CD14-positive monocyte (primary cell): ENCODE results near the gene NUP62. TPM values are rescaled to one million over a fixed set of nuclear protein-coding genes. Genes with fewer than 3 reads are reported as not detected.
A peak's percentile ranks its signal among the peaks of the same experiment; 100 is the strongest.

Source experiments
- DNase-seq, 3 donors: peaks; one replicate each; pipeline ENCODE4 v3.0.0-alpha.2; 2011 to 2022
- H2AFZ ChIP-seq: 2 replicates; pipeline ENCODE4 v1.6.0; 2012; ENCODE audit warnings: mild to moderate bottlenecking, low read depth, low read length, inconsistent platforms; ENCODE audit not compliant: insufficient read depth, poor library complexity, severe bottlenecking
- H3K27ac ChIP-seq, 2 donors: 1 replicate in 1 of 2; 2 replicates in 1 of 2; pipeline ENCODE4 v1.5.1; 2012 to 2013; ENCODE audit warnings: low read length in 2 of 2, control low read depth in 1 of 2, inconsistent platforms in 1 of 2, low read depth in 1 of 2, mild to moderate bottlenecking in 1 of 2
- H3K27me3 ChIP-seq, 2 donors: one replicate each; pipeline versions ENCODE4 v1.6.0 to v1.6.1; 2011 to 2013; ENCODE audit warnings: low read length in 2 of 2; ENCODE audit not compliant: control insufficient read depth in 2 of 2, insufficient read depth in 2 of 2
- H3K36me3 ChIP-seq, 2 donors: replicated peaks in 1 of 2; 1 replicate in 1 of 2; 2 replicates in 1 of 2; pipeline versions ENCODE4 v1.5.1 to v1.6.1; 2012 to 2013; ENCODE audit warnings: low read length in 2 of 2, control low read depth in 1 of 2, inconsistent platforms in 1 of 2, mild to moderate bottlenecking in 1 of 2; ENCODE audit not compliant: insufficient read depth in 2 of 2, control insufficient read depth in 1 of 2
- H3K4me1 ChIP-seq, 2 donors: 1 replicate in 1 of 2; 2 replicates in 1 of 2; pipeline versions ENCODE4 v1.5.1 to v1.6.1; 2012 to 2013; ENCODE audit warnings: low read length in 2 of 2, control low read depth in 1 of 2, inconsistent platforms in 1 of 2, mild to moderate bottlenecking in 1 of 2, moderate library complexity in 1 of 2; ENCODE audit not compliant: insufficient read depth in 2 of 2, control insufficient read depth in 1 of 2
- H3K4me2 ChIP-seq: replicated peaks from 2 replicates; pipeline ENCODE3; 2012; ENCODE audit warnings: low read length, moderate library complexity, mild to moderate bottlenecking; ENCODE audit not compliant: poor library complexity, severe bottlenecking; ENCODE audit errors: extremely low read depth
- H3K4me3 ChIP-seq, 3 experiments: fragments of 200-600 bp in 1 of 3; sonication (generic) in 1 of 3; replicated peaks in 1 of 3; 1 replicate in 2 of 3; 2 replicates in 1 of 3; pipeline ENCODE4 v1.5.1; 2011 to 2013; ENCODE audit warnings: low read length in 3 of 3, mild to moderate bottlenecking in 3 of 3, control low read depth in 2 of 3, low read depth in 2 of 3, inconsistent platforms in 1 of 3, moderate library complexity in 1 of 3
- H3K79me2 ChIP-seq: 2 replicates; pipeline ENCODE4 v1.6.0; 2012; ENCODE audit warnings: mild to moderate bottlenecking, control low read depth, inconsistent platforms, low read length, moderate library complexity; ENCODE audit not compliant: insufficient read depth
- H3K9ac ChIP-seq: 2 replicates; pipeline ENCODE4 v1.6.0; 2017; ENCODE audit warnings: low read length, mild to moderate bottlenecking; ENCODE audit not compliant: insufficient read depth, poor library complexity, severe bottlenecking
- H3K9me3 ChIP-seq, 2 donors: replicated peaks in 1 of 2; 1 replicate in 1 of 2; 2 replicates in 1 of 2; pipeline versions ENCODE4 v1.5.1 to v1.6.1; 2012 to 2013; ENCODE audit warnings: low read length in 2 of 2, control low read depth in 1 of 2; ENCODE audit not compliant: control insufficient read depth in 1 of 2, insufficient read depth in 1 of 2
- H4K20me1 ChIP-seq: 2 replicates; pipeline ENCODE4 v1.6.0; 2012; ENCODE audit warnings: mild to moderate bottlenecking, low read length, control low read depth, moderate library complexity; ENCODE audit not compliant: insufficient read depth
- H3K27ac Mint-ChIP-seq, 7 donors: one replicate each; pipeline ENCODE4 v1.8.0; 2020; ENCODE audit warnings: mild to moderate bottlenecking in 7 of 7, mixed read lengths in 7 of 7, moderate library complexity in 6 of 7, inconsistent platforms in 2 of 7
- H3K27me3 Mint-ChIP-seq, 3 donors: one replicate each; pipeline ENCODE4 v1.8.0; 2021 to 2022; ENCODE audit warnings: low read depth in 3 of 3, mild to moderate bottlenecking in 3 of 3, mixed read lengths in 3 of 3, moderate library complexity in 3 of 3, inconsistent platforms in 1 of 3
- H3K36me3 Mint-ChIP-seq, 2 donors: one replicate each; pipeline ENCODE4 v1.8.0; 2020; ENCODE audit warnings: mixed read lengths in 2 of 2, inconsistent platforms in 1 of 2, mild to moderate bottlenecking in 1 of 2
- H3K4me1 Mint-ChIP-seq: one replicate; pipeline ENCODE4 v1.8.0; 2020; ENCODE audit warnings: mild to moderate bottlenecking, mixed read lengths
- H3K4me3 Mint-ChIP-seq, 2 donors: one replicate each; pipeline ENCODE4 v1.8.0; 2020; ENCODE audit warnings: mild to moderate bottlenecking in 2 of 2, mixed read lengths in 2 of 2, moderate library complexity in 1 of 2
- H3K9me3 Mint-ChIP-seq, 7 donors: one replicate each; pipeline ENCODE4 v1.8.0; 2020 to 2022; ENCODE audit warnings: mixed read lengths in 7 of 7, mild to moderate bottlenecking in 6 of 7, moderate library complexity in 6 of 7, inconsistent platforms in 2 of 7
- CTCF ChIP-seq: fragments of 200-600 bp; IDR thresholded peaks from one replicate; pipeline ENCODE4 v1.8.0; 2022; ENCODE audit warnings: antibody characterized with exemption, mild to moderate bottlenecking
- WGBS: methylation state at CpG from one replicate; pipeline ENCODE4 v1.1.5; 2013; ENCODE audit warnings: missing lambda C conversion rate; ENCODE audit not compliant: insufficient coverage; 5-methylcytosine and 5-hydroxymethylcytosine counted together
- intact Hi-C, 2 donors: fragments of 100-400 bp; cut with micrococcal nuclease; formaldehyde crosslinking; loops; one replicate each; pipeline versions ENCODE4 v1.15.0 to v1.15.1; 2023
- polyA plus RNA-seq, 3 donors: library from polyadenylated mRNA; depleted of rRNA in 1 of 3; unstranded in 2 of 3; stranded (reverse) in 1 of 3; fragments of 300-500 nt in 2 of 3; fragments of >200 nt in 1 of 3; fragmentation: Illumina TruSeq in 2 of 3; gene quantifications; 1 replicate in 2 of 3; 2 replicates in 1 of 3; pipeline ENCODE4 v1.2.3, GENCODE V29; 2012 to 2021

Gene NUP62
- polyA plus RNA-seq, 3 donors, result 32.3 to 62.2 (median 48.6) TPM

GRCh38 chr19:49924004-49924880 lies 5.1 kb downstream of the NUP62 start:
- Histone ChIP-seq H3K36me3 (peaks cover 55 to 75% of the 10 kb centered on the region in 2 donors), H3K9me3 (no peaks in the 10 kb centered on the region), H3K4me3 (no peak overlapping the region), H3K79me2 (peaks cover 88% of the 10 kb centered on the region), H3K4me1 (peaks cover 39 to 68% of the 10 kb centered on the region in 2 donors), H2AFZ (no peak overlapping the region), H3K27ac (peak overlapping the region; percentile 43 to 75), H3K4me2 (no peak overlapping the region), H4K20me1 (peaks cover 89% of the 10 kb centered on the region), H3K9ac (no peak overlapping the region), H3K27me3 (no peaks in the 10 kb centered on the region)
- no peak for DNase-seq
- Mint-ChIP-seq H3K27me3 (peaks cover 0 to under 1% (median 0%) of the 10 kb centered on the region in 3 donors), H3K27ac (peak overlapping the region in 6 of 7 donors; percentile 61 to 91 (median 83)), H3K36me3 (peaks cover 61 to 83% of the 10 kb centered on the region in 2 donors), H3K4me1 (peaks cover 63% of the 10 kb centered on the region), H3K9me3 (peaks cover 0 to 1% (median 0%) of the 10 kb centered on the region in 7 donors), H3K4me3 (no peak overlapping the region)
- WGBS, result 83% methylated on average over 18 of the region's 25 CpGs
- intact Hi-C loops, result no loop called here
- TF ChIP-seq CTCF, result no peak

DNA sequence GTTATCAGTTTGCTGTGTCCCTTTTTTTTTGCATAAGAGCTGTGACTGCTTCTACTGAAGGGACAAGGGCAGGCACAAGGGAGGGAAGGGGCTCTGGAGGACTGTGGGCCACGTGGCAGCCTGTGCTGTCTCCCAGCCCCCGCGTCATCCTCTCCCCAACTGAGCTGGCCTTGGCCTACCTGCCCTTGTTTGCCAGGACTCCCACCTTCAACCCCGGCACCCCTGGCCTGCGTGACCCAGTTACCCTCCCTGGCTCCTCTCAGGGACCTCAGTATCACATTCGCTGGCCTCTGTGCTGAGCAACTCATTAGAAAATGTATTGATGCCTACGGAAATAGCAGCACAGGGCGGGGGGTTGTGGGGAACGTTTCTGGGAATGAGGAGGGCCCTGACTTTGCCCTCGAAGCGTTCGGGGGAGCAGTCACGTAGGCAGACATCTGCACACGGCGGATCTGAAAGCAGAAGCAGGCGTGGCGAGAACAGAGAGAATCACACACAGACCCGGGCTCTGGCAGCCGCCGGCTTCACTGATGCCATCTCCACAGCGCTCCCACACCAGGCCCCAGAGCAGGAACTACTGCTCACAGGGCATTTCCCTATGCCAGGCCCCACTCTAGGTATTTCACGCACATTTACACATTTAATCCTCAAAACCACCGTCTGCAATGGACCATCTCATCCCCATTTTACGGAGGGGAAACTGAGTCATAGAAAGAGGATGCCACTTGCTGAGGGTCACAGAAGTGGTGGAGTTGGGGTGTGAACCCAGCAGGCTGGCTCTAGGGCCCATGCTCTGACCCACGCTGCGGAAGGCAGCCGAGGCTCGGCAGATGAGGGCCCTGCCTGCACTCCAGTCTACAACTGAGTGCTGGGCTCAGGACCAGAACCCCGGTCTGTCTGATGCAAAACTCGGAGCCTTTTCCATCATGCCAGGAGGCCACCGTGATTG lies 6.0 kb downstream of the NUP62 start:
- Mint-ChIP-seq H3K4me1 (peaks cover 62% of the 10 kb centered on the region), H3K36me3 (peaks cover 63 to 88% of the 10 kb centered on the region in 2 donors), H3K27me3 (no peaks in the 10 kb centered on the region), H3K4me3 (peak overlapping the region in 1 of 2 donors; percentile 48), H3K9me3 (no peaks in the 10 kb centered on the region), H3K27ac (peak overlapping the region; percentile 32 to 91 (median 80))
- Histone ChIP-seq H3K36me3 (peaks cover 55 to 81% of the 10 kb centered on the region in 2 donors), H4K20me1 (peaks cover 95% of the 10 kb centered on the region), H3K9ac (peak overlapping the region; percentile 12), H3K27me3 (no peaks in the 10 kb centered on the region), H3K4me1 (peaks cover 40 to 67% of the 10 kb centered on the region in 2 donors), H2AFZ (no peak overlapping the region), H3K9me3 (no peaks in the 10 kb centered on the region), H3K4me2 (peak overlapping the region; percentile 5), H3K79me2 (peaks cover 95% of the 10 kb centered on the region), H3K4me3 (no peak overlapping the region), H3K27ac (peak overlapping the region; percentile 43 to 75)
- 53% methylated on average over 26 of the region's 31 CpGs for WGBS
- DNase-seq, result peak; percentile 31 to 56 (median 32)
- intact Hi-C loops, result no loop called here
- no peak for TF ChIP-seq CTCF
